HCT116 (cell line): Measurements from ENCODE around the gene PRIMA1.

Experiments
- CEBPB ChIP-seq: IDR thresholded peaks from 2 replicates; pipeline ENCODE4 v1.6.1; 2012; ENCODE audit warnings: low read depth
- POLR2A ChIP-seq: IDR thresholded peaks from 2 replicates; pipeline ENCODE4 v1.7.0; 2011; ENCODE audit warnings: borderline replicate concordance; ENCODE audit not compliant: insufficient read depth, insufficient read length; ENCODE audit errors: extremely low read depth
- TF ChIP-seq, protein P1 (sequence below), 3 experiments: fragments of 200-600 bp in 1 of 3; sonication (generic) in 1 of 3; IDR thresholded peaks in 2 of 3; conservative IDR thresholded peaks in 1 of 3; 2 replicates each; pipeline ENCODE4 v1.5.1; 2012 to 2017; ENCODE audit warnings: low read depth in 2 of 3, low read length in 2 of 3, antibody characterized with exemption in 1 of 3, borderline replicate concordance in 1 of 3, control low read depth in 1 of 3, mild to moderate bottlenecking in 1 of 3, mixed read lengths in 1 of 3, mixed run types in 1 of 3, moderate library complexity in 1 of 3; ENCODE audit not compliant: insufficient read depth in 1 of 3

- TF ChIP-seq, protein P1, sequence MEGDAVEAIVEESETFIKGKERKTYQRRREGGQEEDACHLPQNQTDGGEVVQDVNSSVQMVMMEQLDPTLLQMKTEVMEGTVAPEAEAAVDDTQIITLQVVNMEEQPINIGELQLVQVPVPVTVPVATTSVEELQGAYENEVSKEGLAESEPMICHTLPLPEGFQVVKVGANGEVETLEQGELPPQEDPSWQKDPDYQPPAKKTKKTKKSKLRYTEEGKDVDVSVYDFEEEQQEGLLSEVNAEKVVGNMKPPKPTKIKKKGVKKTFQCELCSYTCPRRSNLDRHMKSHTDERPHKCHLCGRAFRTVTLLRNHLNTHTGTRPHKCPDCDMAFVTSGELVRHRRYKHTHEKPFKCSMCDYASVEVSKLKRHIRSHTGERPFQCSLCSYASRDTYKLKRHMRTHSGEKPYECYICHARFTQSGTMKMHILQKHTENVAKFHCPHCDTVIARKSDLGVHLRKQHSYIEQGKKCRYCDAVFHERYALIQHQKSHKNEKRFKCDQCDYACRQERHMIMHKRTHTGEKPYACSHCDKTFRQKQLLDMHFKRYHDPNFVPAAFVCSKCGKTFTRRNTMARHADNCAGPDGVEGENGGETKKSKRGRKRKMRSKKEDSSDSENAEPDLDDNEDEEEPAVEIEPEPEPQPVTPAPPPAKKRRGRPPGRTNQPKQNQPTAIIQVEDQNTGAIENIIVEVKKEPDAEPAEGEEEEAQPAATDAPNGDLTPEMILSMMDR (IDR thresholded peaks at IDR 0.05 in 2 of 3, conservative IDR thresholded peaks at IDR 0.05 in 1 of 3; ENCODE audit: borderline replicate concordance in 1 of 3, insufficient read depth in 1 of 3, low read depth in 2 of 3, low read length in 2 of 3) = no peak
- TF ChIP-seq CEBPB (no peak), POLR2A (no peak)
Measured at GRCh38 chr14:93719256-93719655, 69.0 kb downstream of the PRIMA1 start.
